H1 (cell line): ENCODE measurements around the gene MGST1. TPM values are rescaled to one million over a fixed set of nuclear protein-coding genes. Genes with fewer than 3 reads are reported as not detected.
"Not testable (repeated sequence)": the region's sequence is repeated elsewhere in the genome, so short reads cannot be mapped to it uniquely, and the experiment has no call there.

Experiments used
- CTCF ChIA-PET: fragments of 300-600 bp; sonication (Branson Sonifier 250); formaldehyde crosslinking; loops from one replicate; lab custom pipeline; 2021; ENCODE audit not compliant: partially characterized antibody; lab: Charles Lee
- POLR2A ChIA-PET: fragments of 300-600 bp; sonication (Branson Sonifier 250); formaldehyde crosslinking; loops from one replicate; lab custom pipeline; 2021; ENCODE audit warnings: inconsistent platforms; ENCODE audit not compliant: partially characterized antibody; lab: Charles Lee
- DNase-seq, 2 experiments: peaks; one replicate each; pipeline versions ENCODE4 v3.0.0 to v3.0.0-alpha.2; 2010 to 2022; ENCODE audit warnings: low spot score in 2 of 2, low read depth in 1 of 2, mixed read lengths in 1 of 2
- FAIRE-seq: peaks from 2 replicates; lab custom pipeline; 2011; peaks lifted over from hg19 to GRCh38; lab: Jason Lieb, UNC
- H2AFZ ChIP-seq: 2 replicates; pipeline ENCODE4 v1.8.1; 2012; ENCODE audit warnings: low read length, inconsistent platforms
- H2AK5ac ChIP-seq: 2 replicates; pipeline ENCODE4 v1.6.1; 2013; ENCODE audit warnings: low read depth, low read length
- H2BK120ac ChIP-seq: replicated peaks from 2 replicates; pipeline ENCODE3; 2013; ENCODE audit warnings: low read depth, low read length, inconsistent platforms
- H2BK12ac ChIP-seq: 2 replicates; pipeline ENCODE4 v1.6.1; 2013; ENCODE audit warnings: low read depth, low read length
- H2BK15ac ChIP-seq: 2 replicates; pipeline ENCODE4 v1.6.1; 2013; ENCODE audit warnings: low read length
- H2BK20ac ChIP-seq: 2 replicates; pipeline ENCODE4 v1.6.1; 2013; ENCODE audit warnings: low read length
- H2BK5ac ChIP-seq: 2 replicates; pipeline ENCODE4 v1.6.1; 2013; ENCODE audit warnings: low read depth, low read length
- H3K14ac ChIP-seq: 2 replicates; pipeline ENCODE4 v1.6.1; 2013; ENCODE audit warnings: inconsistent platforms; ENCODE audit not compliant: insufficient read length
- H3K18ac ChIP-seq: 2 replicates; pipeline ENCODE4 v1.6.1; 2013; ENCODE audit warnings: low read length; ENCODE audit errors: extremely low read depth
- H3K23ac ChIP-seq: 2 replicates; pipeline ENCODE4 v1.6.1; 2013; ENCODE audit warnings: inconsistent platforms; ENCODE audit not compliant: insufficient read length
- H3K23me2 ChIP-seq: 2 replicates; pipeline ENCODE4 v1.6.1; 2013; ENCODE audit warnings: low read depth, low read length
- H3K27ac ChIP-seq: 2 replicates; pipeline ENCODE4 v1.6.1; 2011; ENCODE audit warnings: low read depth, low read length, inconsistent platforms
- H3K27me3 ChIP-seq, 4 experiments: replicated peaks in 1 of 4; 1 replicate in 1 of 4; 2 replicates in 3 of 4; pipeline versions ENCODE4 v1.6.1 to v1.8.1; 2011 to 2013; ENCODE audit warnings: low read length in 3 of 4, mild to moderate bottlenecking in 3 of 4, inconsistent platforms in 2 of 4, mixed read lengths in 2 of 4, moderate library complexity in 1 of 4; ENCODE audit not compliant: control insufficient read depth in 3 of 4, insufficient read depth in 3 of 4; ENCODE audit errors: extremely low read depth in 1 of 4
- H3K36me3 ChIP-seq, 4 experiments: 2 replicates each; pipeline versions ENCODE4 v1.6.1 to v1.8.1; 2011 to 2013; ENCODE audit warnings: mild to moderate bottlenecking in 4 of 4, low read length in 3 of 4, moderate library complexity in 2 of 4, control low read depth in 1 of 4, inconsistent platforms in 1 of 4; ENCODE audit not compliant: insufficient read depth in 4 of 4, control insufficient read depth in 2 of 4
- H3K4ac ChIP-seq: replicated peaks from 2 replicates; pipeline ENCODE3; 2013; ENCODE audit warnings: low read length, low read depth, mixed read lengths, inconsistent platforms; ENCODE audit not compliant: insufficient read length
- H3K4me1 ChIP-seq, 4 experiments: replicated peaks in 1 of 4; 1 replicate in 1 of 4; 2 replicates in 3 of 4; pipeline versions ENCODE4 v1.6.1 to v1.8.1; 2011 to 2013; ENCODE audit warnings: low read length in 3 of 4, inconsistent platforms in 2 of 4, mixed read lengths in 1 of 4; ENCODE audit not compliant: insufficient read depth in 4 of 4, control insufficient read depth in 3 of 4
- H3K4me2 ChIP-seq, 2 experiments: 2 replicates each; pipeline versions ENCODE4 v1.6.1 to v1.8.1; 2011 to 2013; ENCODE audit warnings: low read depth in 2 of 2, low read length in 2 of 2, control low read depth in 1 of 2, inconsistent platforms in 1 of 2, mild to moderate bottlenecking in 1 of 2; ENCODE audit not compliant: insufficient read depth in 1 of 2
- H3K4me3 ChIP-seq, 4 experiments: fragments of 200-600, 300-600 bp in 1 of 4; sonication (generic), shearing (Covaris generic), sonication (Bioruptor Twin) in 1 of 4; 2 replicates each; pipeline versions ENCODE4 v1.5.1 to v1.8.1; 2011 to 2016; ENCODE audit warnings: low read length in 4 of 4, low read depth in 3 of 4, control low read depth in 2 of 4, inconsistent platforms in 2 of 4, mild to moderate bottlenecking in 2 of 4, mixed read lengths in 1 of 4, moderate library complexity in 1 of 4; ENCODE audit not compliant: insufficient read depth in 2 of 4; ENCODE audit errors: extremely low read depth in 1 of 4
- H3K56ac ChIP-seq: replicated peaks from 2 replicates; pipeline ENCODE3; 2013; ENCODE audit warnings: low read depth, mild to moderate bottlenecking, mixed read lengths, low read length, inconsistent platforms; ENCODE audit not compliant: insufficient read length
- H3K79me1 ChIP-seq: 2 replicates; pipeline ENCODE4 v1.6.1; 2013; ENCODE audit warnings: low read depth, low read length, control low read depth
- H3K79me2 ChIP-seq, 2 experiments: 2 replicates each; pipeline versions ENCODE4 v1.6.1 to v1.8.1; 2012 to 2013; ENCODE audit warnings: low read length in 2 of 2, mild to moderate bottlenecking in 2 of 2, inconsistent platforms in 1 of 2; ENCODE audit not compliant: insufficient read depth in 2 of 2, control insufficient read depth in 1 of 2
- H3K9ac ChIP-seq, 4 experiments: replicated peaks in 1 of 4; 1 replicate in 1 of 4; 2 replicates in 3 of 4; pipeline versions ENCODE4 v1.6.1 to v1.8.1; 2011 to 2013; ENCODE audit warnings: low read depth in 3 of 4, low read length in 3 of 4, control low read depth in 2 of 4, mild to moderate bottlenecking in 2 of 4, moderate library complexity in 2 of 4, inconsistent platforms in 1 of 4; ENCODE audit errors: extremely low read depth in 1 of 4
- H3K9me3 ChIP-seq, 2 experiments: 2 replicates each; pipeline versions ENCODE4 v1.6.1 to v1.8.1; 2012 to 2013; ENCODE audit warnings: mild to moderate bottlenecking in 2 of 2, moderate library complexity in 2 of 2, control low read depth in 1 of 2, inconsistent platforms in 1 of 2, low read depth in 1 of 2, low read length in 1 of 2, mixed read lengths in 1 of 2; ENCODE audit not compliant: insufficient read depth in 2 of 2
- H4K20me1 ChIP-seq, 2 experiments: replicated peaks in 1 of 2; 2 replicates each; pipeline versions ENCODE3 to v1.8.1; 2011 to 2013; ENCODE audit warnings: inconsistent platforms in 2 of 2, low read length in 2 of 2, mild to moderate bottlenecking in 1 of 2; ENCODE audit not compliant: insufficient read depth in 2 of 2, control insufficient read depth in 1 of 2
- H4K5ac ChIP-seq: 2 replicates; pipeline ENCODE4 v1.6.1; 2013; ENCODE audit warnings: low read length, low read depth, mixed read lengths, inconsistent platforms; ENCODE audit not compliant: insufficient read length
- H4K8ac ChIP-seq: 2 replicates; pipeline ENCODE4 v1.8.0; 2013; ENCODE audit warnings: mild to moderate bottlenecking, moderate library complexity, low read length, inconsistent platforms; ENCODE audit not compliant: insufficient read depth; ENCODE audit errors: extremely low read depth
- H4K91ac ChIP-seq: replicated peaks from 2 replicates; pipeline ENCODE3; 2013; ENCODE audit warnings: low read length, mixed read lengths, inconsistent platforms; ENCODE audit not compliant: insufficient read length
- YY1 ChIP-seq: IDR thresholded peaks from 2 replicates; pipeline ENCODE4 v1.6.1; 2011; ENCODE audit warnings: low read depth, mild to moderate bottlenecking, low read length
- WGBS, 2 experiments: shearing (Covaris generic) in 1 of 2; methylation state at CpG; one replicate each; pipeline versions ENCODE4 v1.1.6 to v1.1.7; 2013 to 2015; ENCODE audit warnings: low lambda C conversion rate in 2 of 2, mixed read lengths in 2 of 2, inconsistent platforms in 1 of 2, low coverage in 1 of 2, missing lambda C conversion rate in 1 of 2; ENCODE audit not compliant: insufficient replicate concordance in 2 of 2, insufficient coverage in 1 of 2, insufficient read length in 1 of 2; ENCODE audit errors: extremely low coverage in 1 of 2, missing lambda C conversion rate in 1 of 2; 5-methylcytosine and 5-hydroxymethylcytosine counted together
- polyA plus RNA-seq, 7 experiments: library from polyadenylated mRNA; depleted of rRNA in 3 of 7; stranded (reverse) in 5 of 7; unstranded in 2 of 7; fragments of >200 nt in 5 of 7; fragments of 200-250 nt in 2 of 7; gene quantifications; 1 replicate in 5 of 7; 2 replicates in 1 of 7; 4 replicates in 1 of 7; pipeline versions ENCODE4 v1.2.1 to v1.2.3, GENCODE V29; 2011 to 2013; ENCODE audit warnings: missing spikeins in 2 of 7, mixed read lengths in 2 of 7
- total RNA-seq: library from RNA; stranded (reverse); fragmentation: NEBNext Ultra II Directional; extraction: Animal tissue kit (Norgen Biotek cat#: 25700); gene quantifications from 2 replicates; pipeline ENCODE4 v1.2.1, GENCODE V29; 2021

The MGST1 gene
- total and polyA plus RNA-seq, 2 of the 8 experiments (the other 6 are each of a cell fraction or from before 2014, with no cell fraction given), result 442 to 478 TPM

- H2AK5ac ChIP-seq, H4K91ac ChIP-seq, H3K79me1 ChIP-seq, FAIRE-seq, H3K4me3 ChIP-seq, H3K27ac ChIP-seq, CTCF ChIA-PET, H3K23me2 ChIP-seq, H3K79me2 ChIP-seq, H3K9ac ChIP-seq, H3K23ac ChIP-seq, H3K4ac ChIP-seq, H3K14ac ChIP-seq, H2BK20ac ChIP-seq, H3K4me2 ChIP-seq, H3K18ac ChIP-seq, H3K9me3 ChIP-seq, H3K36me3 ChIP-seq, H2BK12ac ChIP-seq, H4K20me1 ChIP-seq, H3K4me1 ChIP-seq, H3K56ac ChIP-seq, H2BK5ac ChIP-seq, H2BK120ac ChIP-seq, H3K27me3 ChIP-seq: not testable (repeated sequence)
- peak in 1 of 2 experiments; percentile 56 for DNase-seq
- H4K8ac ChIP-seq, result 0 out of 2 replicates have a peak overlapping the region, but pooled peaks have one; percentile 68
- TF ChIP-seq YY1, result 0 out of 2 replicates have a peak, but pooled peaks have one; percentile 45
- peak overlapping the region; percentile 44; the same call in 1 of the 2 replicates for H2AFZ ChIP-seq
- WGBS, 2 experiments, result 87% methylated on average over 21 of the region's 21 CpGs; no CpG with 5 or more reads in 1 of the 2 experiments
- POLR2A ChIA-PET, result interaction anchor here (0.9 to 1.6 kb wide), 2 partner anchors 15 to 306 kb away, joined by 3 to 4 read pairs; no protein-coding TSS in a partner anchor
- peak overlapping the region; percentile 72; the same call in 1 of the 2 replicates for H2BK15ac ChIP-seq
- H4K5ac ChIP-seq, result peak overlapping the region; percentile 43
These were observed 35.3 kb downstream of the MGST1 start for GRCh38 chr12:16382652-16383312.
